ENCODE data around the gene KCNQ1OT1.

GRCh38 chr11:2719831-2720590 lies 20.2 kb upstream of the KCNQ1OT1 start:
- no peak for TF ChIP-seq GFI1B (tag by site-specific recombination; IDR thresholded peaks at IDR 0.05)
- no peak for TF ChIP-seq GLIS2 (tag by site-specific recombination; IDR thresholded peaks at IDR 0.05)
- TF ChIP-seq ZNF174 (tag by site-specific recombination; IDR thresholded peaks at IDR 0.05): no peak

All from HEK293 (cell line).